AML-193 (cell line): Measurements from ENCODE around the gene P2RY2.

Experiments
- DNase-seq, 2 experiments: peaks; one replicate each; lab custom pipeline; 2025; lab: John Stamatoyannopoulos, UW

P2RY2 gene

DNA sequence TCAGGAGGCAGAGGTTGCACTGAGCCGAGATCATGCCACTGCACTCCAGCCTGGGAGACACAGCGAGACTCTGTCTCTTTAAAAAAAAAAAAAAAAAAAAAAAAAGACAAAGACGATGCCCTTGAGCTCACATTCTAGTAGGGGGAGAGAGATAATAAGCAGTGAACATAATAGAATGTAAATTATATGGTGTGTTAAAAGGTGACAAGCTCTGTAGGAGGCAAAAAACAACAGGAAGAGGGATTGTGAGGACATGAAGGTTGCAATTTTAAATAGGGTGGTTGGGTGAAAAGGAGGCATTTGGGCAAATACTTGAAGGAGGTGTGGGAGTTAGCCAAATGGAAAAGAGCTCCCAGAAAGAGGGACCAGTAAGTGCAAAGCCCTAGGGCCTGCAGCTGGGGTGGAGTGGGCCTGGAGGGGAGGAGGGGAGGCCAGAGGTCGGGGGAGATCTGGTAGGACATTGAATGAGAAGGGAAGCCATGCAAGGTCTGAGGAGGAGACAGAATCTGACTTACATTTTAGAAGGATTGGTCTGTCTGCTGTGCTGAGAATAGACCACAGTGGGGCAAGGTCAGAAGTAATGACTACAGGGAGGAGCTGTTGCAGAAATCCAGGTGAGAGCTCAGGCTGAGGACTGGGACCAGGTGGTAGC lies 26.6 kb downstream of the P2RY2 start:
- DNase-seq, result no peak

- DNase-seq, result no peak
Observed at GRCh38 chr11:73245461-73245860, 27.4 kb downstream of the P2RY2 start.

- no peak for DNase-seq
Observed at GRCh38 chr11:73246303-73246702, 28.2 kb downstream of the P2RY2 start.

- no peak for DNase-seq
Observed at GRCh38 chr11:73248526-73249185, 30.6 kb downstream of the P2RY2 start.

DNA sequence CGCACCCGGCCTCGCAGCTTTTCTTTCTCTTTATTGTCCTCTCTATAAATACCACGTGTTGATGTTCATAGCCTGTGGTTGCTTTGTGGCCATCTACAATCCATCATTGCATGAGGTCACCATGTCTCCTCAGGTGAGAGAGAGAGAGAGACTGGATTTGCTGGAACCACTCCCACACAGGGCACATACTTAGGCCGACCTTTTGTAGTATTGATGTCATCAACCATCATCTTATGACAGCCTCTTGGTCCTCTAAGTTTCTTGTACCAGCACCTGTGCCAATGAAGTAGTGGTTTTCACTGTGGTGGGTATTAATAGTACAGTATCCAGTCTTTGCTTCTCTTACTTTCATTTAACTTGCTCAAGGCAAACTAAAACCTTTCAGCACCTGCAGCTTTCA lies 31.2 kb downstream of the P2RY2 start:
- no peak for DNase-seq

DNA sequence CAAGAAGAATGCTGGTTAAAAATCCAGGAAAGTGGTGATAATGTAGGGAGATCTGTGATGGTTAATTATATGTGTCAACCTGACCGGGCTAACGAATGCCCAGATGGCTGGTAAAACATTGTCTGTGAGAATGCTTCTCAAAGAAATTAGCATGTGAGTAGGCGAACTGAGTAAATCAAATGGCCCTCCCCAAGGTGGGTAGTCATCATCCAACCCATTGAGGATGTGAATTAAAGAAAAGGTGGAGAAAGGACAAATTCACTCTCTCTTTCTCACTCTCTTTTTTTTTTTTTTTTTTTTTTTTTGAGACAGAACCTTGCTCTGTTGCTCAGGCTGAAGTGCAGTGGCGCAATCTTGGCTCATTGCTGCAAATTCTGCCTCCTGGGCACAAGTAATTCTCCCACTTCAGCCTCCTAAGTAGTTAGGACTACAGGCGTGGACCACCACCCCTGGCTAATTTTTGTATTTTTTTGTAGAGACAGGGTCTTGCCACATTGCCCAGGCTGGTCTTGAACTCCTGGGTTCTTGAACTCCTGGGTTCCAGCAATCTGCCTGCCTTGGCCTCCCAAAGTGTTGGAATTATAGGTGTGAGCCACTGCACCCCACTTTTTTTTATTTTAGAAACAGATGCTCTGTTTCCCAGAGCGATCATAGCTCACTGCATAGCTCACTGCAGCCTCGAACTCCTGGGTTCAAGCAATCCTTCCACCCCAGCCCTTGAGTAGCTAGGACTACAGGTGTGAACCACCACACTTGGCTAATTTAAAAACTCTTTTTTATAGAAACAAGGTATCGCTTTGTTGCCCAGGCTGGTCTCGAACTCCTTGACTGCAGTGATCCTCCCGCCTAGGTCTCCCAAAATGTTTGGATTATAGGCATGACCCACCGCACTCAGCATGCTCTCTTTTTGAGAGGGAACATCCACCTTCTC lies 32.0 kb downstream of the P2RY2 start:
- DNase-seq, result peak; percentile 14 to 36

GRCh38 chr11:73252577-73253191 lies 34.6 kb downstream of the P2RY2 start:
- DNase-seq, result peak; percentile 34 to 42

DNA sequence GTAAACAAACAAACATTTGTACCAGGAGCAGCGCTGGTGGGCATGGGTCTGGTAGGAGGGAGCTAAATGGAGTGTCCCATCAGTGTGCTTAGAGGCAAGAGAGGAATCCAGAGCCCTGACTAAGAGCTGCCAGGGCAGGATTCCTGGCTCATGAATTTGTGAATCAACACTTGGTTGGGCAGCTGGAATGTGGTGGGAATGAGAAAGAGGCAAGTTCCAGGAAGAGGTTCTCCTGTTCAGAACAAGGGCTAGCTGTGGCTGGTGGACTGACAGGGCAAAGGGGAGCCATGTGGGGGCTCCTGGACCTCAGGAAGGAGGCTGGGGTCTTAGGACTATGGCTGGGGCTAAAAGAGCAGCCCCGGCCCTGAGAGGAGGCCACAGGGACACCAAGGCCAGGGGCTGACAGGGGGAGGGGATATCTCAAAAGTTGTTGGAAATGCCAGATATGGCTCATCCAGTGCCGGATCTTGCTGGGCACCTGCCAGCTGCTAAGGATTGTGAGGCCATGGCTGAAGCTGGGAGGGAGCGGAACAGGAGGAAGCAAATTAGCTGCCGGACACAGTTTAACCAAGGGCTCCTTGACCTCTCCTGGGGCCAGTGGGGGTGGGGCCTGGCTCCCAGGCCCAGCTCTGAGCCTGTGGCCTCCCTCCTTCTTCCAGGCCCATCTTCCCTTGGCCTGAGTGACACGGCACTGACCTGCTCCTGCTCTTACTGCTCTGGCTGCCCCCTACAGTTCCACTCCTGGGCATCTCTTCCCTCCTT lies 39.4 kb downstream of the P2RY2 start:
- no peak for DNase-seq

- no peak for DNase-seq
Observed at GRCh38 chr11:73258104-73259035, 40.3 kb downstream of the P2RY2 start.

GRCh38 chr11:73259406-73260126 lies 41.5 kb downstream of the P2RY2 start:
- DNase-seq, result no peak

- DNase-seq, result no peak
Observed at GRCh38 chr11:73260127-73260457, 42.0 kb downstream of the P2RY2 start.

DNA sequence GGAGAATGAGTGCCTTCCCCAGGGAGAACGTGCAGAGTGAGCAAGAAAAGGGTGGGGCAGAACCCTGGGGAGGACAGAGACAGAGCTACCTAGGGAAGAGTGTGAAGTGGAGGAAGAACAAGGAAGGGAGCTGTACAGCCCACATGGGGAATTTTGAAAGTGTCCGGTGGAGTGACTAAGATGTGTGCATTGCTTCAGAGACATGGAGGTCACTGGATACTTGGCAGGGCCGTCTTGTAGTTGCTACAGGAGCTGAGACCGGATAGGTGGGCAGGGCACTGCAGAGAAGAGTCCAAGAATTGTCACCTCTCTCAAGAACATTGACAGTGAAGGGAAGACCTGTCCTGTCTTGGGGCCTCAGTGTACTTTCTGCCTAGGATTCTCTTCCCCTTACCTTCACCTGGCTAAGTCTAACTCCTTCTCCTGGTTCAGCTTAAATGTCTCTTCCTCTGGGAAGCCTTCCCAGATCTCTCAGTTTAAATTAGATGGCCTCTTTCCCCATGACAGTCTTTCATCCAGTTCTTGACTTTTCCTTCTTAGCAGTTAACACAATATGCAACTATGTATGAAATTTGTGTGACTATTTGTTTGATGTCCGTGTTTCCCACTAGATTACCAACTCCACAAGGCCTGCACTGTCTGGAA lies 44.9 kb downstream of the P2RY2 start:
- DNase-seq, result no peak

DNA sequence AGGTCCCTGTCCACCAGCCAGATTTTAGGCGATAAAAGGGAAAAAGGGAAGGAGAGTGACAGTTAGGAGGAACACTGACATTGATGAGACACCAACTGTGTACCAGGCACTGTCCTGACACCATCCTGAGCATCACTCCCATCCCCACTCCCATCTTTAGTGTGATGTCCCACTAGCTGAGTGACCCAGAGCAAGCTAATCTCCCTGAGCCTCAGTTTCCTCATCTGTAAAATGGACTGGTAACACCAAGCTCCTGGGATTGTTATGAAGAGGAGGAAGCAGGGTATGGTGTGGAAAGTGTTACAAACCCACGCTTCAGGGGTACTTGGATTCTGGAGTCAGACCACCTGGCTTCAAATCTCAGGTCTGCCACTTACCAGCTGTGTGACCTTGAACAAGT lies 45.6 kb downstream of the P2RY2 start:
- DNase-seq, result no peak

DNA sequence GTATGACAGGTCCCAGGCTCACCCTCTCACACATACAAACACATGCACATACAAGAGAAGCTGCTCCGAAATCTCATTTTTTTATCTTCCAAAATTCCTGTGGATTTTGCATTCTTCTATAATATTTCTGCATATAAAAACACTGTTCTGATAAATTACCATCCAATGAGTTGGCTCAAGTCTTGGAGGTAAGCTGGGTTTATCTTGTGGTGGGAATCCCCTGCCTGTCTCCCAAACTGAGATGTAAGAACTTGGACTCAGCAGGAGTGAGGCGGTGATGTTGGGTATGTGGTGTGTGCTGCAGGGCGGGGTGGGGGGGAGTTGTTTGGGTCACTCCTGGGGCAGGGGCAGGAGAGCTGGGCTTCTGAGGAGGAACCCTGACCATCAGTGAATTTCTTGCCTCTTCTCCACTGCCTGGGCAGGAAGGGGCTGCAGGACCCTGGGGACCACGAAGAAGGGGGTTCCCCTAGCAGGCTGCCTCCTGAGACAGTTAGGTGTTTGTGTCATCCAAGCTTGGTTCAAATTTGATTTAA lies 47.3 kb downstream of the P2RY2 start:
- no peak for DNase-seq

- no peak for DNase-seq
Observed at GRCh38 chr11:73265853-73266645, 48.0 kb downstream of the P2RY2 start.

DNA sequence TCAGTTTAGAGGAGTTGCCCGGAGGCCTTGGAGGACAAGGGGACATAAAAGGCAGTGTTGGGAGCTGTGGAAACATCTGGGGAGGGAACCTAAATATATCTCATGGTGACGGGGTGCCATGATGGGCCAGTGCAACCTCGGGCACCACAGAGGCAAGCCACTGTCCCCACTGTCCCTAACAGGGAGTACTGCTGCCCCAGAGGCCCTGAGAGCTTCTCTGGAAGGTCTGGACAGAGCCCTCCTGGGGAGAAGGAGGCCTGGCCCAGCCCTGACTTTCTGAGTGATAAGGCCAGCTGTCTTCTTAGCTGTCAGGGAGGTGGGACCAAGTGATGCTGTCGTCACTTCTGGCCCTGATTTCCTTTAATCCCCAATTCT lies 48.6 kb downstream of the P2RY2 start:
- no peak for DNase-seq

DNA sequence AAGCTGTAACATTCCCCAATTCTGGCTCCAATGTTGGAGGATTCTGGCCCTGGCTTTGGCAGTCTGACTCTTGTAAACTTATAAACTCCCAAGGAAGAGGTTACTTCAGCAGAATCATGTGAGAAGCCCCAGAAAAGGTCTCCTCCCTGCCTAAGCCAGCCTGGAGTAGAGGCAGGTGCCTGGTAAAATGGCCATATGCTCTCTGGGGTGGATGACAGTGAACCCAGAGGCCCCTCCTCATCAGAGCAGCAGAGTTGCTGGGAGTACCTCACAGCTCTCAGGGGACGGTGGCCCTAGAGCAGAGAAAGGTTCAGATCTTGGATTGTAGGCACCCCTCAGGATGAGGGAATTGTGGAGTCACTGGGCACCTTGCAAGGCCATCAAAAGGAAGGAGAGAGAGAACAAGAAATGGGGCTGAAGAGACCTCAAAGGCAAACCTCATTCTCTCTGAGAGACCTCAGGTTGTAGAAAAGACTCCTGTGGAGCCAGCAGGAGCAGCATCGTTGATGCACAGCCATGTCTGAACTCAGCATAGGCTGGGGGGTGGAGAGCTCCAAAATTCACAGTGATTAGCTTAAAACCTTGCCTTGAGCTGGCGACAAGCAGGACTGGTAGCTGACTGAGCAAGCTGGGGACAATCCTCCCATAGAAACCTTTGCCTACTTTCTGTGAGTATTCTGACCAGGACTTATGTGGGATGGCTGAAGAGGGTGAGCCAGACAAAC lies 49.2 kb downstream of the P2RY2 start:
- DNase-seq, result no peak
